ENCODE measurements around the gene TAF11L4.
"Not testable (repeated sequence)": the region's sequence is repeated elsewhere in the genome, so short reads cannot be mapped to it uniquely, and the experiment has no call there.

The TAF11L4 gene

GRCh38 chr5:17528369-17528768 lies 6.8 kb downstream of the TAF11L4 start, which contains the start of gene TAF11L6:
TAF11L6 (plus strand) TSS chr5:17528669.
- not testable (repeated sequence) for DNase-seq; H3K4me1 Mint-ChIP-seq; H3K36me3 Mint-ChIP-seq (ENCODE audit: low read depth); H3K27me3 Mint-ChIP-seq (ENCODE audit: low read depth, poor library complexity); H3K9me3 Mint-ChIP-seq; H3K4me3 Mint-ChIP-seq; H3K27ac Mint-ChIP-seq
